ENCODE measurements around the gene MFAP4.

The MFAP4 gene

GRCh38 chr17:19348081-19348650 is 38.8 kb downstream of the MFAP4 start:
- DNase-seq (ENCODE audit: low read depth in 2 of 2): no peak

GRCh38 chr17:19347323-19348080 is 39.5 kb downstream of the MFAP4 start:
- DNase-seq (ENCODE audit: low read depth in 2 of 2): no peak

GRCh38 chr17:19346351-19347255 is 40.4 kb downstream of the MFAP4 start:
- DNase-seq (ENCODE audit: low read depth in 2 of 2): no peak

GRCh38 chr17:19345486-19346350 is 41.3 kb downstream of the MFAP4 start:
- no peak for DNase-seq (ENCODE audit: low read depth in 2 of 2)

GRCh38 chr17:19345067-19345460 is 41.9 kb downstream of the MFAP4 start:
- no peak for DNase-seq (ENCODE audit: low read depth in 2 of 2)

GRCh38 chr17:19344311-19345066 is 42.5 kb downstream of the MFAP4 start:
- DNase-seq (ENCODE audit: low read depth in 2 of 2): no peak

- DNase-seq (ENCODE audit: low read depth in 2 of 2): no peak
These were observed 43.3 kb downstream of the MFAP4 start for GRCh38 chr17:19343671-19344151.

GRCh38 chr17:19343256-19343630 is 43.7 kb downstream of the MFAP4 start:
- no peak for DNase-seq (ENCODE audit: low read depth in 2 of 2)

- no peak for DNase-seq (ENCODE audit: low read depth in 2 of 2)
These were observed 44.3 kb downstream of the MFAP4 start for GRCh38 chr17:19342611-19343255.

- no peak for DNase-seq (ENCODE audit: low read depth in 2 of 2)
These were observed 45.1 kb downstream of the MFAP4 start for GRCh38 chr17:19341641-19342610.

- no peak for DNase-seq (ENCODE audit: low read depth in 2 of 2)
These were observed 45.8 kb downstream of the MFAP4 start for GRCh38 chr17:19341211-19341631.

- no peak for DNase-seq (ENCODE audit: low read depth in 2 of 2)
These were observed 47.6 kb downstream of the MFAP4 start for GRCh38 chr17:19339341-19339815.

- peak; percentile 40 to 56 for DNase-seq (ENCODE audit: low read depth in 2 of 2)
These were observed 48.7 kb downstream of the MFAP4 start for GRCh38 chr17:19338031-19338990.

GRCh38 chr17:19337712-19338023 is 49.3 kb downstream of the MFAP4 start:
- DNase-seq (ENCODE audit: low read depth in 2 of 2): no peak

- DNase-seq (ENCODE audit: low read depth in 2 of 2): no peak
These were observed 49.9 kb downstream of the MFAP4 start for GRCh38 chr17:19336938-19337711.

- no peak for DNase-seq (ENCODE audit: low read depth in 2 of 2)
These were observed 50.9 kb downstream of the MFAP4 start for GRCh38 chr17:19335951-19336631.

Measured in activated CD4-positive, alpha-beta T cell treated with anti-CD3 and anti-CD28 coated beads for 24 hours (primary cell).